HepG2 (cell line): Measurements from ENCODE around the gene RARG. TPM values are rescaled to one million over a fixed set of nuclear protein-coding genes. Genes with fewer than 3 reads are reported as not detected.

Experiments
- ATAC-seq: fragments of 200-7000 bp; cut with Tn5 transposase; 3 replicates; pipeline ENCODE4 v1.9.1; 2020; ENCODE audit warnings: mild to moderate bottlenecking, moderate library complexity
- BruUV-seq: library from RNA; stranded (reverse); fragments of 400-500 nt; replicated peaks from 2 replicates; lab custom pipeline; 2021; lab: Mats Ljungman, UMichigan
- CTCF ChIA-PET: fragments of 300-600 bp; formaldehyde crosslinking; extraction: SDS; loops from one replicate; lab custom pipeline; 2021; ENCODE audit warnings: low total read pairs, inconsistent platforms, low intra/inter-chr PET ratio; lab: Yijun Ruan, JAX
- POLR2A ChIA-PET: fragments of 350-600 bp; sonication (Branson Sonifier 250); formaldehyde crosslinking; loops from one replicate; lab custom pipeline; 2020; ENCODE audit warnings: antibody characterized with exemption, inconsistent platforms; lab: Yijun Ruan, JAX
- DNase-seq: peaks from one replicate; pipeline ENCODE4 v3.0.0-alpha.2; 2015; ENCODE audit warnings: low spot score
- FAIRE-seq: peaks from 3 replicates; lab custom pipeline; 2011; peaks lifted over from hg19 to GRCh38; lab: Jason Lieb, UNC
- H2AFZ ChIP-seq: one replicate; pipeline ENCODE4 v1.6.1; 2011; ENCODE audit warnings: low read length, inconsistent platforms
- H3K27ac ChIP-seq: fragments of 300-600 bp; 3 replicates; pipeline ENCODE4 v1.8.0; 2011; ENCODE audit warnings: mixed run types, mild to moderate bottlenecking, mixed read lengths, low read length, inconsistent platforms; ENCODE audit not compliant: insufficient read depth; ENCODE audit errors: extremely low read length
- H3K27me3 ChIP-seq, 2 experiments: fragments of 200-600 bp in 1 of 2; 2 replicates in 1 of 2; 3 replicates in 1 of 2; pipeline versions ENCODE4 v1.6.0 to v1.8.0; 2011; ENCODE audit warnings: low read length in 2 of 2, mild to moderate bottlenecking in 2 of 2, moderate library complexity in 2 of 2, inconsistent platforms in 1 of 2; ENCODE audit not compliant: insufficient read depth in 2 of 2, control insufficient read depth in 1 of 2
- H3K36me3 ChIP-seq, 2 experiments: fragments of 200-600 bp in 1 of 2; replicated peaks in 1 of 2; 2 replicates in 1 of 2; 3 replicates in 1 of 2; pipeline versions ENCODE4 v1.5.1 to v1.8.0; 2011; ENCODE audit warnings: low read length in 2 of 2, inconsistent platforms in 1 of 2; ENCODE audit not compliant: insufficient read depth in 2 of 2, control insufficient read depth in 1 of 2
- H3K4me1 ChIP-seq: 2 replicates; pipeline ENCODE4 v1.5.1; 2012; ENCODE audit warnings: low read length, inconsistent platforms; ENCODE audit not compliant: insufficient read depth
- H3K4me2 ChIP-seq: 2 replicates; pipeline ENCODE4 v1.6.0; 2011; ENCODE audit warnings: low read depth, low read length, inconsistent platforms
- H3K4me3 ChIP-seq, 3 experiments: fragments of 200-600 bp in 1 of 3; sonication (generic), shearing (Covaris generic) in 1 of 3; replicated peaks in 1 of 3; 2 replicates each; pipeline ENCODE4 v1.5.1; 2011 to 2016; ENCODE audit warnings: low read length in 3 of 3, inconsistent platforms in 2 of 3, low read depth in 2 of 3, mild to moderate bottlenecking in 2 of 3, control low read depth in 1 of 3, mixed read lengths in 1 of 3; ENCODE audit not compliant: insufficient read depth in 1 of 3
- H3K79me2 ChIP-seq: one replicate; pipeline ENCODE4 v1.6.1; 2011; ENCODE audit warnings: low read length, inconsistent platforms; ENCODE audit not compliant: insufficient read depth
- H3K9ac ChIP-seq: 2 replicates; pipeline ENCODE4 v1.6.0; 2011; ENCODE audit warnings: mild to moderate bottlenecking, low read depth, low read length, inconsistent platforms; ENCODE audit not compliant: insufficient read depth
- H3K9me3 ChIP-seq: 2 replicates; pipeline ENCODE4 v1.5.1; 2012; ENCODE audit warnings: mild to moderate bottlenecking, low read length
- H4K20me1 ChIP-seq: 2 replicates; pipeline ENCODE4 v1.6.0; 2011; ENCODE audit warnings: inconsistent platforms, mild to moderate bottlenecking, low read length, moderate library complexity; ENCODE audit not compliant: insufficient read depth
- KDM2A ChIP-seq: sonication (generic); formaldehyde crosslinking; IDR thresholded peaks from 2 replicates; pipeline ENCODE4 v1.4.0; 2020; ENCODE audit warnings: low read depth, missing genetic modification reagents, borderline replicate concordance
- LCORL ChIP-seq, 2 experiments: fragments of 450-650 bp in 1 of 2; sonication (generic) in 1 of 2; formaldehyde crosslinking in 1 of 2; IDR thresholded peaks; 2 replicates each; pipeline versions ENCODE4 v1.5.0 to v1.6.1; 2017 to 2020; ENCODE audit warnings: antibody characterized with exemption in 1 of 2, missing genetic modification reagents in 1 of 2
- NFIC ChIP-seq: IDR thresholded peaks from 2 replicates; pipeline ENCODE4 v1.6.1; 2012; ENCODE audit warnings: mild to moderate bottlenecking, low read length, inconsistent platforms
- PLRG1 ChIP-seq: fragments of 450-650 bp; conservative IDR thresholded peaks from 2 replicates; pipeline ENCODE4 v1.6.1; 2016
- TEF ChIP-seq: sonication (generic); formaldehyde crosslinking; IDR thresholded peaks from 2 replicates; pipeline ENCODE4 v1.5.0; 2020; ENCODE audit warnings: missing genetic modification reagents
- ZBED4 ChIP-seq: sonication (generic); formaldehyde crosslinking; IDR thresholded peaks from 2 replicates; pipeline ENCODE4 v1.4.0; 2020; ENCODE audit warnings: missing genetic modification reagents, borderline replicate concordance
- ZNF615 ChIP-seq: sonication (generic); formaldehyde crosslinking; IDR thresholded peaks from 2 replicates; pipeline ENCODE4 v1.5.0; 2020; ENCODE audit warnings: mild to moderate bottlenecking, missing genetic modification reagents, borderline replicate concordance
- WGBS: methylation state at CpG from one replicate; pipeline ENCODE4 v1.1.6; 2017; ENCODE audit warnings: low lambda C conversion rate; 5-methylcytosine and 5-hydroxymethylcytosine counted together
- in situ Hi-C: cut with HindIII; loops from 2 replicates; pipeline ENCODE4 v1.10.0; 2017; ENCODE audit warnings: low pct_unique_long_range_greater_than_20kb; ENCODE audit not compliant: extremely low pct_ligation_motif_present
- intact Hi-C: fragments of 100-400 bp; cut with micrococcal nuclease; formaldehyde crosslinking; loops from one replicate; pipeline ENCODE4 v1.10.0; 2022; ENCODE audit not compliant: unreplicated experiment
- polyA plus RNA-seq, 8 experiments: library from polyadenylated mRNA; depleted of rRNA in 3 of 8; stranded (reverse) in 7 of 8; unstranded in 1 of 8; fragments of >200 nt; fragmentation: Illumina TruSeq in 4 of 8; extraction: Trizol in 4 of 8; gene quantifications; 2 replicates each; pipeline versions ENCODE4 v1.2.1 to v1.2.3, GENCODE V29; 2011 to 2016; ENCODE audit warnings: low read depth in 4 of 8, missing spikeins in 1 of 8, mixed read lengths in 1 of 8; ENCODE audit not compliant: insufficient read depth in 1 of 8
- total RNA-seq, 5 experiments: library from RNA; depleted of rRNA; stranded (reverse); fragments of >200 nt; fragmentation: Illumina TruSeq; extraction: Trizol; gene quantifications; 2 replicates each; pipeline ENCODE4 v1.2.3, GENCODE V29; 2016; ENCODE audit warnings: low read depth in 1 of 5

RARG gene
- total and polyA plus RNA-seq, 2 of the 13 experiments (the other 11 are each of a cell fraction or from before 2014, with no cell fraction given), result 0.77 to 1.5 TPM

- TF ChIP-seq LCORL (IDR thresholded peaks at IDR 0.05), result no peak
- TF ChIP-seq LCORL (CRISPR knock-in tag; IDR thresholded peaks at IDR 0.05), result no peak
- no peak for TF ChIP-seq NFIC
- TF ChIP-seq TEF (CRISPR knock-in tag), result no peak
- no peak for TF ChIP-seq KDM2A (CRISPR knock-in tag)
- no peak for TF ChIP-seq ZNF615
- TF ChIP-seq, all 625 proteins: peak for 0
These were observed 16.5 kb downstream of the RARG start (continued) for GRCh38 chr12:53215497-53215896.

GRCh38 chr12:53214687-53215455 lies 17.1 kb downstream of the RARG start:
- H4K20me1 ChIP-seq, result no peaks in the 10 kb centered on the region
- peaks cover 56% of the 10 kb centered on the region for H3K4me1 ChIP-seq
- H3K27ac ChIP-seq, result no peak overlapping the region
- no peak for ATAC-seq
- no TSS peak for BruUV-seq
- H3K4me2 ChIP-seq, result no peak overlapping the region
- intact Hi-C loops (loop anchor here (5.0 kb wide), 1 partner anchor 37 kb away; a partner anchor contains a TSS), in situ Hi-C loops (loop anchor here (5.0 kb wide), 2 partner anchors 52 to 72 kb away; partner anchors contain the start of gene ESPL1)
- TF ChIP-seq PLRG1, result no peak
- TF ChIP-seq ZBED4 (CRISPR knock-in tag), result no peak
- no peak for DNase-seq
- H3K36me3 ChIP-seq, result no peaks in the 10 kb centered on the region; a peak in 1 of 5 replicates
- no peaks in the 10 kb centered on the region for H3K79me2 ChIP-seq
- peaks cover 0 to 8% of the 10 kb centered on the region in 2 experiments; a peak in 2 of 5 replicates for H3K27me3 ChIP-seq
- ChIA-PET CTCF (interaction anchor here (3.5 to 4.4 kb wide), 2 partner anchors 37 to 73 kb away, joined by 21 to 66 read pairs; a partner anchor contains a TSS), POLR2A (interaction anchor here (2.0 kb wide), 1 partner anchor 81 kb away, joined by 8 read pairs; the partner anchor contains the start of gene PFDN5)
- no peak overlapping the region for H2AFZ ChIP-seq
- 80% methylated on average over 11 of the region's 12 CpGs for WGBS
- FAIRE-seq, result no peak
- no peak overlapping the region for H3K4me3 ChIP-seq
- no peak overlapping the region for H3K9ac ChIP-seq
- no peaks in the 10 kb centered on the region for H3K9me3 ChIP-seq
